Heart left ventricle (tissue), 16 donors: ENCODE data around the gene GPC3. TPM values are rescaled to one million over a fixed set of nuclear protein-coding genes. Genes with fewer than 3 reads are reported as not detected.

ENCODE experiments used
- ATAC-seq, 4 donors: fragments of 200-7000 bp; cut with Tn5 transposase; one replicate each; pipeline ENCODE4 v1.9.1; 2020 to 2022; ENCODE audit warnings: moderate library complexity in 4 of 4, mild to moderate bottlenecking in 3 of 4, moderate number of reproducible peaks in 1 of 4
- DNase-seq, 5 donors: peaks; one replicate each; pipeline ENCODE4 v3.0.0-alpha.2; 2020
- H3K27ac ChIP-seq, 12 donors: fragments of 200-600 bp; sonication (generic) in 4 of 12; one replicate each; pipeline versions ENCODE4 v1.5.0 to v1.8.0; 2016 to 2022; ENCODE audit warnings: mild to moderate bottlenecking in 2 of 12
- H3K27me3 ChIP-seq, 9 donors: fragments of 200-600 bp; sonication (generic) in 2 of 9; one replicate each; pipeline versions ENCODE4 v1.5.1 to v1.8.0; 2016 to 2022; ENCODE audit warnings: mild to moderate bottlenecking in 3 of 9
- H3K36me3 ChIP-seq, 9 donors: fragments of 200-600 bp; sonication (generic) in 2 of 9; one replicate each; pipeline versions ENCODE4 v1.5.0 to v1.8.0; 2018 to 2022; ENCODE audit warnings: mild to moderate bottlenecking in 2 of 9
- H3K4me1 ChIP-seq, 12 donors: fragments of 200-600 bp; sonication (generic) in 4 of 12; one replicate each; pipeline versions ENCODE4 v1.5.0 to v1.8.0; 2016 to 2022; ENCODE audit warnings: mild to moderate bottlenecking in 3 of 12
- H3K4me3 ChIP-seq, 12 donors: fragments of 200-600 bp; sonication (generic) in 4 of 12; one replicate each; pipeline versions ENCODE4 v1.5.0 to v1.8.0; 2017 to 2022; ENCODE audit warnings: mild to moderate bottlenecking in 9 of 12, moderate library complexity in 4 of 12
- H3K9me3 ChIP-seq, 12 donors: fragments of 200-600 bp; sonication (generic) in 4 of 12; one replicate each; pipeline versions ENCODE4 v1.5.0 to v1.8.0; 2016 to 2022; ENCODE audit warnings: mild to moderate bottlenecking in 1 of 12
- POLR2A ChIP-seq, 2 donors: fragments of 450-650 bp; IDR thresholded peaks; one replicate each; pipeline ENCODE4 v1.6.1; 2017; ENCODE audit warnings: antibody characterized with exemption in 2 of 2, mild to moderate bottlenecking in 2 of 2, moderate library complexity in 2 of 2
- WGBS, 4 donors: extraction: QIAGEN DNeasy Blood & Tissue Kit in 2 of 4; methylation state at CpG; one replicate each; pipeline versions ENCODE4 v1.1.5 to v1.1.7; 2013 to 2018; 5-methylcytosine and 5-hydroxymethylcytosine counted together
- intact Hi-C, 10 donors: fragments of 100-400 bp; cut with DNase I; formaldehyde crosslinking; loops; one replicate each; pipeline versions ENCODE4 v1.11.1 to v1.14.2; 2022
- polyA plus RNA-seq, 2 donors: library from polyadenylated mRNA; stranded (reverse); fragments of 200-250 nt; gene quantifications; one replicate each; pipeline ENCODE4 v1.2.3, GENCODE V29; 2013
- total RNA-seq, 9 donors: library from RNA; depleted of rRNA in 2 of 9; stranded (reverse); fragments of >200 nt in 2 of 9; fragmentation: NEBNext Ultra II Directional in 3 of 9; extraction: Animal tissue kit (Norgen Biotek cat#: 25700) in 3 of 9; gene quantifications; one replicate each; pipeline versions ENCODE4 v1.1.0 to v1.2.4, GENCODE V29; 2016 to 2023
- TF ChIP-seq, protein P1 (sequence below), 12 donors: fragments of 200-600 bp; sonication (generic) in 4 of 12; IDR thresholded peaks; one replicate each; pipeline versions ENCODE4 v1.5.0 to v1.8.0; 2018 to 2022; ENCODE audit warnings: antibody characterized with exemption in 12 of 12, mild to moderate bottlenecking in 5 of 12
- donor health status: ischemic (EF 13 %, LVEDD 7.1; RV severe dilation, severe dysfunction).
- donor health status: healthy with polysubstance abuse.
- donor health status: DM: no; HTN: yes; CAD: no.
- donor health status: DM: no; HTN: no; CAD: no.
- donor health status: ischemic (EF 25% LVEDD 6.9; RV normal size, moderate dysfunction).
- donor health status: ischemic (EF 25% LVEDD 5.7; RV mildly dilated, moderate dysfunction).
- donor health status: healthy.
- donor health status: DM: yes; HTN: yes; CAD: no.
- donor health status: ischemic (EF 35%, LVEDD 5.7; RV mildly dilated, moderate dysfunction).
- donor health status: nonischemic (EF 11% LVEDD 7.7; RV severe dilation, severe dysfunction).
- donor health status: DM: yes; HTN: yes; CAD: no.
- donor health status: PGD.
- donor health status: ischemic (EF 29% LVEDD 5.4; RV normal size, mild dysfunction).
- donor health status: nonischemic (EF 23%, LVEDD 6.1; RV moderate dilation, normal function).

GPC3 gene
- total and polyA plus RNA-seq, 11 donors: 0.19 to 16.9 (median 2.8) TPM

DNA sequence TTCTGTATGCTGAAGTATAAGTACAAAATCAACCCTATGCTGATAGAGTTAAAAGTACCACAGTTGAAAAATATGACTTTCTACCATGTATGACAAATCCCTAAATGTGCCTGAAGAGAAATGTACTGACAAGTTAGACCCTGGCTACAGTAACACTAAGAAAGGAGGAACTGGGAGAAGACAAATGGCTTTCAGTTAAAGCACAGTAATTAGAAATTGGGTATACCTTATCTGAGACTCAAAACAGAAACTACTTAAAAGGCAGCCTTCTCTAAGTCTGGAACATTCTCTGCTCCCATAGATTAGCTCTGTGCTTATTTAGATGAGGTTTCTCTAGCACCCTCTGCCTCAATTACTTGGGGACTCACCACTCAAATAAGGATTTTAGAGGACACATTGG is 189.1 kb downstream of the GPC3 start:
- ATAC-seq: no peak
- Histone ChIP-seq H3K27ac (no peak overlapping the region), H3K27me3 (peaks cover 0 to 37% (median 0%) of the 10 kb centered on the region in 9 donors), H3K36me3 (no peaks in the 10 kb centered on the region), H3K4me3 (no peak overlapping the region), H3K9me3 (no peaks in the 10 kb centered on the region), H3K4me1 (no peaks in the 10 kb centered on the region)
- intact Hi-C loops: loop anchor here in 2 of 10 donors (10.0 kb wide), 2 partner anchors 129 to 599 kb away; no protein-coding TSS in a partner anchor
- DNase-seq: no peak
- TF ChIP-seq, protein P1, sequence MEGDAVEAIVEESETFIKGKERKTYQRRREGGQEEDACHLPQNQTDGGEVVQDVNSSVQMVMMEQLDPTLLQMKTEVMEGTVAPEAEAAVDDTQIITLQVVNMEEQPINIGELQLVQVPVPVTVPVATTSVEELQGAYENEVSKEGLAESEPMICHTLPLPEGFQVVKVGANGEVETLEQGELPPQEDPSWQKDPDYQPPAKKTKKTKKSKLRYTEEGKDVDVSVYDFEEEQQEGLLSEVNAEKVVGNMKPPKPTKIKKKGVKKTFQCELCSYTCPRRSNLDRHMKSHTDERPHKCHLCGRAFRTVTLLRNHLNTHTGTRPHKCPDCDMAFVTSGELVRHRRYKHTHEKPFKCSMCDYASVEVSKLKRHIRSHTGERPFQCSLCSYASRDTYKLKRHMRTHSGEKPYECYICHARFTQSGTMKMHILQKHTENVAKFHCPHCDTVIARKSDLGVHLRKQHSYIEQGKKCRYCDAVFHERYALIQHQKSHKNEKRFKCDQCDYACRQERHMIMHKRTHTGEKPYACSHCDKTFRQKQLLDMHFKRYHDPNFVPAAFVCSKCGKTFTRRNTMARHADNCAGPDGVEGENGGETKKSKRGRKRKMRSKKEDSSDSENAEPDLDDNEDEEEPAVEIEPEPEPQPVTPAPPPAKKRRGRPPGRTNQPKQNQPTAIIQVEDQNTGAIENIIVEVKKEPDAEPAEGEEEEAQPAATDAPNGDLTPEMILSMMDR (IDR thresholded peaks at IDR 0.05): no peak
- TF ChIP-seq POLR2A (IDR thresholded peaks at IDR 0.05): no peak

- H3K27ac ChIP-seq: no peak overlapping the region
- WGBS, 4 donors: 51 to 76% (median 62%) methylated on average over 4 of the region's 4 CpGs
- intact Hi-C loops: loop anchor here in 8 of 10 donors (5.0 to 10.0 kb wide), 5 partner anchors 128 to 603 kb away; no protein-coding TSS in a partner anchor
- no peaks in the 10 kb centered on the region for H3K9me3 ChIP-seq
- H3K4me3 ChIP-seq: no peak overlapping the region
- H3K36me3 ChIP-seq: no peaks in the 10 kb centered on the region
- ATAC-seq (no peak), DNase-seq (no peak)
- TF ChIP-seq, protein P1 (IDR thresholded peaks at IDR 0.05): no peak
- TF ChIP-seq POLR2A (IDR thresholded peaks at IDR 0.05): no peak
- peaks cover 0 to 33% (median 0%) of the 10 kb centered on the region in 9 donors for H3K27me3 ChIP-seq
- H3K4me1 ChIP-seq: no peaks in the 10 kb centered on the region
Observed at GRCh38 chrX:133794126-133794525, 191.3 kb downstream of the GPC3 start.

DNA sequence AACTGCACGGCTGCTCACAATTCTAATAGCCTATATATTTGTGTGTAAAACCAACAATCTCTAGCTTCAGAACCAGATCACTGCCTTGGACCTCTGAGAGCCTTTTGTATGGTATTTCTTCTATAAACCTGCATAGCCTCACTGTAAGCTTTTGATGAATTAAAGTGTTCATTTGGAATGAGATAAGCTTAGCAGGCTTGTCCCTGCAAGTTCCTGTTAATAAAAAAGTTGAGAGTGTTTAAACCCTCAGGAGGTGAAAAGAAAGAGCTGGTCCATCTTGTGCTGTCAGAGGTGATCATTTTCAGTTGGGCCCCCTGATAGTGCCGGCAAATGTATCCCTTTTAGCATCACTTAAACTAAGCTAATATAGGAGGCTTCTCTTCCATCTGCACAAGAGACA is 191.8 kb downstream of the GPC3 start:
- intact Hi-C loops: loop anchor here in 8 of 10 donors (2.0 to 10.0 kb wide), 6 partner anchors 129 to 604 kb away; no protein-coding TSS in a partner anchor
- no peak for ATAC-seq
- TF ChIP-seq, protein P1 (IDR thresholded peaks at IDR 0.05): no peak
- no peak for TF ChIP-seq POLR2A (IDR thresholded peaks at IDR 0.05)
- Histone ChIP-seq H3K4me3 (no peak overlapping the region), H3K4me1 (no peaks in the 10 kb centered on the region), H3K36me3 (no peaks in the 10 kb centered on the region), H3K27ac (no peak overlapping the region), H3K27me3 (peaks cover 0 to 32% (median 0%) of the 10 kb centered on the region in 9 donors), H3K9me3 (no peaks in the 10 kb centered on the region)
- WGBS, 4 donors: 64 to 85% (median 77%) methylated on average over 2 of the region's 2 CpGs
- DNase-seq: no peak

GRCh38 chrX:133792198-133792953 is 193.0 kb downstream of the GPC3 start:
- Histone ChIP-seq H3K36me3 (no peaks in the 10 kb centered on the region), H3K4me1 (no peaks in the 10 kb centered on the region), H3K27me3 (peaks cover 0 to 34% (median 0%) of the 10 kb centered on the region in 9 donors), H3K27ac (no peak overlapping the region), H3K9me3 (no peaks in the 10 kb centered on the region), H3K4me3 (peak overlapping the region in 8 of 12 donors; percentile 12 to 41 (median 26))
- DNase-seq (peak; percentile 18 to 63 (median 56)), ATAC-seq (peak; percentile 37 to 75 (median 70))
- TF ChIP-seq POLR2A (IDR thresholded peaks at IDR 0.05): no peak
- TF ChIP-seq, protein P1 (IDR thresholded peaks at IDR 0.05): peak; percentile 67 to 96 (median 81)
- intact Hi-C loops: loop anchor here in 8 of 10 donors (2.0 to 10.0 kb wide), 6 partner anchors 130 to 605 kb away; no protein-coding TSS in a partner anchor
- 4 to 17% (median 9%) methylated on average over 7 of the region's 7 CpGs for WGBS, 4 donors
